NT2/D1 (cell line): ENCODE measurements around the gene PLEKHD1.

ENCODE experiments used
- DNase-seq: peaks from one replicate; pipeline ENCODE4 v3.0.0-alpha.2; 2011; ENCODE audit warnings: low read depth, low spot score
- H3K27me3 ChIP-seq: 2 replicates; pipeline ENCODE4 v1.6.0; 2011; ENCODE audit warnings: mild to moderate bottlenecking; ENCODE audit not compliant: insufficient read length, insufficient read depth
- H3K36me3 ChIP-seq: 2 replicates; pipeline ENCODE4 v1.6.1; 2011; ENCODE audit warnings: mild to moderate bottlenecking, low read length, mixed read lengths; ENCODE audit not compliant: insufficient read depth, insufficient read length
- H3K4me1 ChIP-seq: 2 replicates; pipeline ENCODE4 v1.5.1; 2011; ENCODE audit not compliant: insufficient read depth, insufficient read length
- H3K4me3 ChIP-seq: 2 replicates; pipeline ENCODE4 v1.5.1; 2011; ENCODE audit warnings: low read depth; ENCODE audit not compliant: insufficient read length
- H3K9ac ChIP-seq: 2 replicates; pipeline ENCODE4 v1.6.0; 2011; ENCODE audit warnings: low read depth; ENCODE audit not compliant: insufficient read length
- H3K9me3 ChIP-seq: 2 replicates; pipeline ENCODE4 v1.5.1; 2011; ENCODE audit warnings: mild to moderate bottlenecking, low read length; ENCODE audit not compliant: insufficient read depth
- SUZ12 ChIP-seq: IDR thresholded peaks from 2 replicates; pipeline ENCODE4 v1.6.1; 2011; ENCODE audit not compliant: insufficient read length, insufficient read depth; ENCODE audit errors: extremely low read depth
- YY1 ChIP-seq: IDR thresholded peaks from 2 replicates; pipeline ENCODE4 v1.6.1; 2011; ENCODE audit not compliant: insufficient read length, insufficient read depth
- ZNF274 ChIP-seq: IDR thresholded peaks from 2 replicates; pipeline ENCODE4 v1.6.1; 2011; ENCODE audit warnings: mild to moderate bottlenecking, low read depth, low read length

Gene PLEKHD1

DNA sequence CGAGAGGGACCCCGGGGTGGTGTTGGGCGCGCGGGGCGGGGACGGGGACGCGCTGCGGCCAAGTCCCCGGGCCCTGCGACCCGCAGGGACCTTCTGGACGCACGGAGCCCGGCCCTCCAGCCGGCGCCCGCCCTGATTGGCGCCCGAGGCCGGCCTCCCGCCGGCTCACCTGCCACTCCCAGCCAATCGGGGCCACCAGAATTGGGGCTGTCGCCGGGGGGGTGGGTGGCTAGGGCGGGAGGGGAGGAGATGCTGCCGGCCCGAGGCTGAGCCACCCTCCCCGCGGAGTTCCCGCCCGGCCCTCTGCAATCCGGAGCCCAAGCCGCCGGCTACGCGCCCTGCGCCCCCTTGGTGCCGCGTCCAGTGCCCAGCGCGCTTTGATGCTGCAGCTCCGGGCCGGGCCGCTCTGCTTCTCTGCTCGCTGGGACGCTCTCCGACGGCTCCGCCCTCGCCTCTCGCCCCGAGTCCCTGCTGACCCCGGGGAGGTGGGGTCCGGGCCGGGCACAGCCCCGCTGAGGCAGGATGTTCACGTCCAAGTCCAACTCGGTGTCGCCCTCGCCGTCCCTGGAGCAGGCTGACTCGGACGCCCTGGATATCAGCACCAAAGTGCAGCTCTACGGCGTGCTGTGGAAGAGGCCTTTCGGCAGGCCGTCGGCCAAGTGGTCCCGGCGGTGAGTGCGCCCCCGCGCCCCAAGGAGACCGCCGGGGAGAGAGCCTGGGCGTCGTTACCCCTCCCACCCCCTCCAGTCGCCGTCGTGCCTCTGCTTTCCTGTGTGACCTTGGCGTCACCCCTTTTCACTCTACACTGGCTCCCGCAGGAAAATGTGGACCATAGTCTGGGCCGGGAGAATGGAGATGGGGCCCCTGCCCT is at the start of gene PLEKHD1:
TSS of gene PLEKHD1 (plus strand) at position 285 of the 871 bp plus-strand sequence. CDS start at position 523, 238 bp downstream.
- H3K9ac ChIP-seq = peak within 1 kb of the TSS; percentile 61
- H3K4me1 ChIP-seq = peaks cover 9% of the 10 kb centered on the region
- DNase-seq = peak; percentile 25
- no peaks in the 10 kb centered on the region for H3K9me3 ChIP-seq
- H3K36me3 ChIP-seq = no peaks in the 10 kb centered on the region
- H3K4me3 ChIP-seq = peak within 1 kb of the TSS; percentile 55
- H3K27me3 ChIP-seq = peaks cover 70% of the 10 kb centered on the region
- TF ChIP-seq ZNF274 (no peak), YY1 (no peak), SUZ12 (peak; percentile 61)

DNA sequence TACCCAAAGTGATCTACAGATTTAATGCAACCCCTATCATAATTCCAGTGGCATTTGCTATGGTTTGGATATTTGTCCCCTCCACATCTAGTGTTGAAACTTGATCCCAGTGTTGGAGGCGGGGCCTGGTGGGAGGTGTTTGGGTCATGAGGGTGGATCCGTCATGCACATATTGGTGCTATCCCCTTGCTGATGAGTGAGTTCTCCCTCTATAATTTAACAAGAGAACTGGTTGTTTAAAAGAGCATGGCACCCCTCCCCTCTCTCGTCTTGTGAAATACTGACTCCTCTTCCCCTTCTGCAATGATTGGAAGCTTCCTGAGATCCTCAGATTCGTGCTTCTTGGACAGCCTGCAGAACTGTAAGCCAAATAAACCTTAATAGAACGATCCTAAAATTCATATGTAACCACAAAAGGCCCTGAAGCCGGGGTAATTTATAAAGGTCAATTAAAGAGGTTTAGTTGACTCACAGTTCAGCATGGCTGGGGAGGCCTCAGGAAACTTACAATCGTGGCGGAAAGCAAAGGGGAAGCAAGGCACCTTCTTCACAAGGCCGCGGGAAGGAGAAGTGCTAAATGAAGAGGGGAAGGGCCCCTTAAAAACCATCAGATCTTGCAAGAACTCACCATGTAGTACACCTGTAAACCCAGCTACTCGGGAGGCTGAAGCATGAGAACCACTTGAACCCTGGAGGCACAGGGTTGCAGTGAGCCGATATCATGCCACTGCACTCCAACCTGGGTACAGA is 44.8 kb upstream of the PLEKHD1 start:
- Histone ChIP-seq H3K27me3 (no peaks in the 10 kb centered on the region), H3K4me3 (no peak overlapping the region), H3K4me1 (no peaks in the 10 kb centered on the region), H3K9me3 (no peaks in the 10 kb centered on the region), H3K36me3 (peaks cover 22% of the 10 kb centered on the region), H3K9ac (no peak overlapping the region)
- no peak for TF ChIP-seq SUZ12
- no peak for TF ChIP-seq YY1
- no peak for TF ChIP-seq ZNF274
- no peak for DNase-seq

DNA sequence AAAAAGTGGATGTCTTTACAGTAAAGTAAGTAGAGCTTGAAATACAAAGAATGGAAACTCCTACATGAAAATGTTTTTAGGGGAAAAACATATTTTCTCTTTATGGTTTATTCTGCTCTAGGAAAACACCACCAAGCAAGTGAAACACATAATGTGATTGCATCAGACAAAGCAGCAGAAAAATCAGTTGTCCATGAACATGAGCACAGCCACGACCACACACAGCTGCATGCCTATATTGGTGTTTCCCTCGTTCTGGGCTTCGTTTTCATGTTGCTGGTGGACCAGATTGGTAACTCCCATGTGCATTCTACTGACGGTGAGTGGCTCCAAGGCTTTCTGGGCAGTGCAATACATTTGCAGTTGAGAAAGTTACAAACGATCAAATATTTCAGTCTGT is 42.6 kb upstream of the PLEKHD1 start:
- DNase-seq = no peak
- TF ChIP-seq ZNF274 = no peak
- no peak for TF ChIP-seq SUZ12
- no peak for TF ChIP-seq YY1
- Histone ChIP-seq H3K9me3 (no peaks in the 10 kb centered on the region), H3K9ac (no peak overlapping the region), H3K4me3 (no peak overlapping the region), H3K27me3 (no peaks in the 10 kb centered on the region), H3K36me3 (peaks cover 22% of the 10 kb centered on the region), H3K4me1 (no peaks in the 10 kb centered on the region)

DNA sequence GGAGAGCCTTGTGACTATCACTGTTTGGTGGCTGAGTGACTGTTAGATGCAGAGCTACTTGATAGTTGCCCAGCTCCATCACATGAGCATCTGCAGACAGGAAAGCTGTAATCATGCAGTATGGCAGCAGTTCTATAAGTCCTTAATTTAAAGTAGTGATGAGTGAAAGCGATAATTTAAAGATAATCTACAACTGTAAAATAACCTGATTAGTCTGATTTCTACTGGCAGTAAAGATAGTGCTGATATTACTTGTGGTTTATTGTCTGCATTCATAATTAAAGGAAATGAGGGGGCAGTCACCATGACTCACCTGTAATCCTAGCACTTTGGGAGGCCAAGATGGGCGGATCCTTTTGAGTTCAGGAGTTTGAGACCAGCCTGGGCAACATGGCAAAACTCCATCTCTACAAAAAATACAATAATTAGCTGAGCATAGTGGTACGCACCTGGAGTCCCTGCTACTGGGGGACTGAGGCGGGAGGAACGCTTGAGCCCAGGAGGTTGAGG is 41.2 kb upstream of the PLEKHD1 start:
- no peak overlapping the region for H3K9ac ChIP-seq

DNA sequence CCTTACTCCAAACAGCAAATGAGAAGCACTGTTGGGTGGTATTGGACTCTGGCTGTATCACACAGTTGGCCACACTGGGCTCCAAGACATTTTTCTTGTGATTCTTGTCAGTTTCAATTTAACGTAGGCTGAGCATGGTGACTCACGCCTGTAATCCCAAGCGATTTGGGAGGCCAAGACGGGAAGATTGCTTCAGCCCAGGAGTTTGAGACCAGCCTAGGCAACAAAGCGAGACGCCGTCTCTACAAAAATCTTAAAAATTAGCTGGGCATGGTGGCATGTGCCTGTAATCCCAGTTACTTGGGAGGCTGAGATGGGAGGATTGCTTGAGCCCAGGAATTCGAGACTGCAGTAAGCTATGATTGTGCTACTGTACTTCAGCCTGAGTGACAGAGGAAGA is 35.3 kb upstream of the PLEKHD1 start:
- Histone ChIP-seq H3K4me1 (no peaks in the 10 kb centered on the region), H3K27me3 (no peaks in the 10 kb centered on the region), H3K9me3 (no peaks in the 10 kb centered on the region), H3K4me3 (no peak overlapping the region), H3K36me3 (peaks cover 8% of the 10 kb centered on the region), H3K9ac (no peak overlapping the region)
- TF ChIP-seq ZNF274 (no peak), YY1 (no peak), SUZ12 (no peak)
- DNase-seq = no peak

More for the DNA sequence above, 41.2 kb upstream of the PLEKHD1 start:
- no peak overlapping the region for H3K4me3 ChIP-seq
- H3K27me3 ChIP-seq = no peaks in the 10 kb centered on the region
- no peaks in the 10 kb centered on the region for H3K4me1 ChIP-seq
- no peak for TF ChIP-seq SUZ12
- TF ChIP-seq YY1 = no peak
- no peak for TF ChIP-seq ZNF274
- peaks cover 25% of the 10 kb centered on the region for H3K36me3 ChIP-seq
- DNase-seq = no peak
- H3K9me3 ChIP-seq = no peaks in the 10 kb centered on the region

DNA sequence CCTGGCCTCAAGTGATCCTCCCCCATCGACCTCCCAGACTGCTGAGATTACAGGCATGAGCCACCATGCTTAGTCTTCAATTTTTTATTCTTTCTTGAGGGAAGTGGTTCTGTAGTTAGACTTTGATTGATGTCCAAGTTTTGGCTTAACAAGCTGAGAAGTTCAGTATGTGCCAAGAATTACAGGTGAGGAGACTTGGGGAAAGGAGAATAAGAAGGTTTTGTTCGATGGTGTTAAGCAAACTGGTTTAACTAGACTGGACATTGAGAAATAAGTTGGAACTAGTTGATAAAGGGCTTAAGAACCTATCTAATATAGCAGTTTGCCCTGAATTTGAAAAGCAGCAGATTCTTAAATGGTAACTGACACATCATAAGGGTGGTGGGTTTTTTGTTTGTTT is 32.6 kb upstream of the PLEKHD1 start:
- peaks cover 16% of the 10 kb centered on the region for H3K36me3 ChIP-seq

DNA sequence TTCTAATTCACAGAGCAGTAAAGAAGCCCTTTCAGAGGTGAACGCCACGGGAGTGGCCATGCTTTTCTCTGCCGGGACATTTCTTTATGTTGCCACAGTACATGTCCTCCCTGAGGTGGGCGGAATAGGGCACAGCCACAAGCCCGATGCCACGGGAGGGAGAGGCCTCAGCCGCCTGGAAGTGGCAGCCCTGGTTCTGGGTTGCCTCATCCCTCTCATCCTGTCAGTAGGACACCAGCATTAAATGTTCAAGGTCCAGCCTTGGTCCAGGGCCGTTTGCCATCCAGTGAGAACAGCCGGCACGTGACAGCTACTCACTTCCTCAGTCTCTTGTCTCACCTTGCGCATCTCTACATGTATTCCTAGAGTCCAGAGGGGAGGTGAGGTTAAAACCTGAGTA is 26.2 kb upstream of the PLEKHD1 start:
- no peaks in the 10 kb centered on the region for H3K4me1 ChIP-seq
- H3K9ac ChIP-seq = no peak overlapping the region
- DNase-seq = no peak
- H3K27me3 ChIP-seq = no peaks in the 10 kb centered on the region
- peaks cover 41% of the 10 kb centered on the region for H3K36me3 ChIP-seq
- H3K4me3 ChIP-seq = no peak overlapping the region
- no peaks in the 10 kb centered on the region for H3K9me3 ChIP-seq
- TF ChIP-seq YY1 (no peak), ZNF274 (no peak), SUZ12 (no peak)

More for the DNA sequence above, 32.6 kb upstream of the PLEKHD1 start:
- H3K9ac ChIP-seq = no peak overlapping the region
- no peak overlapping the region for H3K4me3 ChIP-seq
- H3K9me3 ChIP-seq = no peaks in the 10 kb centered on the region
- DNase-seq = no peak
- no peaks in the 10 kb centered on the region for H3K27me3 ChIP-seq
- no peaks in the 10 kb centered on the region for H3K4me1 ChIP-seq
- TF ChIP-seq YY1 = no peak
- no peak for TF ChIP-seq ZNF274
- no peak for TF ChIP-seq SUZ12
